Stimulated activated CD4-positive, alpha-beta T cell treated with anti-CD3 and anti-CD28 coated beads, TNF-alpha, amount 100 ng/mL, for 24 hours (primary cell): ENCODE data around the gene NRXN3.

ENCODE experiments used
- DNase-seq, 3 experiments: peaks; one replicate each; pipeline ENCODE4 v3.0.0-alpha.2; 2020; ENCODE audit warnings: low read depth in 3 of 3

Gene NRXN3

DNA sequence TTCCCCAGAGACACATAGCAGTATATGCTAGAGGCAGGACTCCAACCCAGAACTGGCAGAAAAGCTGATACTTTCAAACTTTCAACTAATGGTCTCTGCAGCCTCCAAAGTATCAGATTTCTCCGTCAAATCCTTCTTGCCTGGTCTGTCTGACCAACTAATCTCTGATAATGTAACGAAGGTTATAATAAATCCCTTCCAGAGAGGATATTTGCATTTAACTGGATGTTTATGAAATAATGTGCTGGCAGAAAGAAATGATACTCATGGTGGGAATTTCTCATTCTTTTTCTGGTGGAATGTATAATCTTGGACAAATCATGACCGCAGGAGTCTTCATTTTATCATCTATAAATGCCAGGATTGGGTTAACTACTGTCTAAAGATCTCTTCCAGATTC is 1180.8 kb downstream of the NRXN3 start:
- DNase-seq: no peak

- no peak for DNase-seq
Measured at GRCh38 chr14:79352076-79352630, 1182.0 kb downstream of the NRXN3 start.

GRCh38 chr14:79354336-79354735 is 1184.2 kb downstream of the NRXN3 start:
- no peak for DNase-seq

- no peak for DNase-seq
Measured at GRCh38 chr14:79356040-79356439, 1185.9 kb downstream of the NRXN3 start.

DNA sequence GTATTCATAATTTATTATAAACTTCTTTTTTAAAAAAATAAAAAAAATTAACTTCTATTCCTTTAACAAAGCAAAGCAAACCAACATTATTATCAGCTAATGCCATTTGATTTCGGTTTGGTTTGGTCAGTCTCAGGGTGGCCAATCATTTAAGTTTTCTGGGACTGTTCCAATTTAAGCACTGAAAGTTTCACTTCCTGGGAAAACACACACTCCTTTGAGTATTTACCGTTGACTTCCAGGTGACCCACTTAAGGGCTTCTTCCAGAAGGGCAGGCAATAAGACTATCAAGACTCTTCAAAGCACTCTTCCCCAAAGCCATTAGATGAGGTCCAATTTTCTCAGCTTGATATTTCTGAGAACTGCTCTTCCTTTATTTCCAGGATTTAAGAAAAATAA is 1187.1 kb downstream of the NRXN3 start:
- DNase-seq: no peak

DNA sequence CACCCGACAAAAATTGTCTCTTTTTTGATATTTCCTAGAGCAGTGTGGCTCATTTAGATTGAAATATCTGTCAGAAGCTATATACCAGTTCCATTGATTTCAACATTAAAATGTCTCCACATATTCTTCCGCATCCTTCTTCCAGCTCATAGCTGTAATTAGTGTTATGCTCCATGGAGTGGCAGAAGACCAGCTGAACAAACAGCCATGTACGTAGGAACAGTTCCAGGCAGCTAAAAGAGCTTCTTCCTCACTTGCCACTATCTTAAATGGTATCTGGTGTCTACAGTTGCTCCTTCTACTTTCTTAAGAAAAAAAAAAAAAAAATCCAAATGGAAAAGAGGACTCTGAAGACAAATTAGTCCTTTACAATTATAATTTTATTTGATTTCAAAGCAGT is 1193.1 kb downstream of the NRXN3 start:
- no peak for DNase-seq

DNA sequence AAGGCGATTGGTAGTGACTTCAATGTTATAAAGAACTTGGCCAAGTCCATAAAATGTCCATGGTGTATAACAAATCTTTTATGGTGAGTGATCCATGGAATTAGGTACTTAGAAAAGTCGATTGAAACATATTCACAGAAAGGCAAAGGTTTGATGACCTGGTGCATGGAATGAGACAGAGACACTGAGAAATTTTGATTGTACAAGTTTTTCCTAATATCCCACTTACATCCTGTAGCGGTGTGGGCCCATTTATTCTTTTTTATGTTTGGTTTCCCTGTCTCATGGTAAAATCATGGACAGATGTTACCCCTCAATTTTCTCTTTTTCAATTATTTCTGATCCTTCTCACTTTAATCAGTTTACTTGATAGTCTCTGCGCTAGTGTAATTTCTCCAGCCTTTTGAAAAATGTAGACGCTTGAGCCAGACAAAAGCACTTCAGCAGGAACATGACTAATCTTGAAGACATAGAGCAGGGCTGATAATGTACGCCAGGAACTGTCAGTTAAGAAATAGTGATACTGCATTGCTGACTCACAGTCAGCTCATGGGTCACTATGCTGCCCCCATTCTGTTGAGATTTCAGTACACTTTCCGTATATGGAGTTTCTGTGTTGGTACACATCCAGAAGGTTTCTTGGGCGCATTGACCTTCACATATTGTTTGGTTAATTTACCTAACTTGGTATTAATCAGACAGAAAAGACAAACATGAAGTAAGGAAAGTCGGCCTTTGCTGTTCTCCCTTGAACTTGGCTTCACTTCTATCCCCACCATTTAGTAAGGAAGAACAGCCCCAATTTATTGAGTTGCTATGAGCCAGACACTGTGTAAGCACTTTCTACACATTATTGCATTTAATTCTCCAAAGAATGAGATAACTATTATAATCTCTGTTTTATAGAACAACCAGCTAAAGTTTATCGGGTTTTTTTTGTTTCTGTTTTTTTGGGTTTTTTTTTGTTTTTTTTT is 1199.5 kb downstream of the NRXN3 start:
- no peak for DNase-seq

GRCh38 chr14:79370969-79371368 is 1200.8 kb downstream of the NRXN3 start:
- no peak for DNase-seq

GRCh38 chr14:79373451-79373850 is 1203.3 kb downstream of the NRXN3 start:
- no peak for DNase-seq

DNA sequence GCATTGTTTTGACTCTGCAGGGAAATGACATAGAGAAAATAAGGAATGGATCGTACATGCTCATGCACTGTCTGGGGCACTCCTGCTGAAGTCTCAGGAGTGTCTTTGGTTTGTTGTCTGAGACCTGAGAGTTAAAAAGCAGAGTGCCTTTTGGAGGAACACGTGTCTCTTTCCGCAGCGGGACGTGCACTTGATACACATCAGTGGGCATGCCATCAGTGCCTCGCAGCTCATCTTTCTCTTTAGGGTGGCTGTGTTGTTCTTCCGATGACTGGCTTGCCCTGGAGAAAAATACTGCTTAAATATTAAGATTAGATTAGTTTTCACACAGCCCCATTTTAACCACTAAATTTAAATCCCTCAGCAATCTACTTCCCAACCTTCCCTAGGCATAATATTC is 1205.2 kb downstream of the NRXN3 start:
- DNase-seq: no peak

GRCh38 chr14:79376557-79376956 is 1206.4 kb downstream of the NRXN3 start:
- DNase-seq: no peak

DNA sequence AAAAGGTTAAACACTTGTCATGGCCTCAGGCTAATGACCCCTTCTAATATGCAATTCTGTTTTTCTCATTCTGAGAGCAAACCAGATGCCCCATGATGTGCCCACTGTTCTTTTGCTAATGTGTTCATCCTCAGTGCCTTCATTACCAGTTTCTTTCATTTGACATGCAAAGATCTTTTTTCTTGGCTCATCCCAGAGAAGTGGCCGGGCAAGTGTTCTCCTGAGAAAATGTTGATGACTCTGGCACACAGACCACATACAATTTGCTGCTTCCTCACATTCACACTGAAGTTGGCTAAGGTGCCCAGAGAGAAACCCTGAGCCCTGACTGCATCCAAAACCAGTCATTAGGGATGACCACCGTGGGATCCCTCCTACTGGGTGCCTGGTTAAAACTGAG is 1207.8 kb downstream of the NRXN3 start:
- no peak for DNase-seq

- DNase-seq: no peak
Measured at GRCh38 chr14:79379266-79379665, 1209.1 kb downstream of the NRXN3 start.

- DNase-seq: no peak
Measured at GRCh38 chr14:79383031-79383430, 1212.9 kb downstream of the NRXN3 start.

- DNase-seq: no peak
Measured at GRCh38 chr14:79383475-79383874, 1213.3 kb downstream of the NRXN3 start.

- DNase-seq: no peak
Measured at GRCh38 chr14:79395061-79395460, 1224.9 kb downstream of the NRXN3 start.

DNA sequence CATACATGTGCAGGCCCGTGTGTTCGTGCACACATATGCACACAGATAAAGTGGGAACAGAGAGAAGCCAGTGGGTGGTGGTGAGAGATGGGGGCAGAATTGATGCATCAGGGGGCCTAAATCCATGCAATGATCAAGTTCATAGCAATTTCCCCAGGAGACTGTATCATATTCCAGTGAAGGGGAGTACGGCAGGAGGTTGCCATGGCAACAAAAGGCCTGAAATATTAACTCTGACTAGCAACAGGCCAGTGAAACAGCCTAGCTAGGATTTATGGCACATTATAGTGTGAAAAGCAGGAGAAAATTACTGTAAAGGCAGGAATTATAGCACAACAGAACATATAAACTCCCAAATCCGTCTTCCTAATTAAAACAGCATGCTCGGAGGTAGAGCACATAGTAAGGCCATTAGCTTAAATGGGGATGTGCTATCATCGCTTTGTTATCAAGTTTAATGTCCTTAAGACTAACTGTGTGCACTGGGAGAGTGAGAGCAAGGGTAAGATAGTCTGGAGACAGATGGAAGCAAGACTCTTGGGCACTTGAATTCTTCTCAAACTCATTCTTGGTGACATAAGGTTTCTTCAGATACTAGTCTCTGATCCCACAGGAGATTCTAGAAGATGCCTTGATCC is 1234.8 kb downstream of the NRXN3 start:
- no peak for DNase-seq

- no peak for DNase-seq
Measured at GRCh38 chr14:79405512-79405910, 1235.3 kb downstream of the NRXN3 start.

- DNase-seq: no peak
Measured at GRCh38 chr14:79407572-79407971, 1237.4 kb downstream of the NRXN3 start.

DNA sequence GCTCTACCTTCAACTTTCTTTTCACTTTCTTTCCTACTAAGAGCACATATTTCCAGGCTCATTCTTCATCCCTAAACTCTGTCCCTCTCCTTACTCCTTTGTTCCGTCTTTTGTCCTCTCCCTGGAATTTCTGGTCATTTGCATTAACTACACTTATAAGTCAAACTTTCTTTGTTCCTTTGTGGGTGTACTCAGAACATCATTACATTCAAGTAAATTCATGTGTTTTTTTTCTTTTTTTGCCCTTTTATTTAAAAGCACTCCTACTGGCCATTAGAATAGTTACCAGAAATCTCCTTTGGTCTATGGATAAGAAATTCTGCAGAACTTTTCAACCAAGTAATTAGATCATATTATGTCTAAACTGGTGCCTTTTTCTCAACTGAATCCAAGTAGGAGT is 1238.5 kb downstream of the NRXN3 start:
- no peak for DNase-seq

DNA sequence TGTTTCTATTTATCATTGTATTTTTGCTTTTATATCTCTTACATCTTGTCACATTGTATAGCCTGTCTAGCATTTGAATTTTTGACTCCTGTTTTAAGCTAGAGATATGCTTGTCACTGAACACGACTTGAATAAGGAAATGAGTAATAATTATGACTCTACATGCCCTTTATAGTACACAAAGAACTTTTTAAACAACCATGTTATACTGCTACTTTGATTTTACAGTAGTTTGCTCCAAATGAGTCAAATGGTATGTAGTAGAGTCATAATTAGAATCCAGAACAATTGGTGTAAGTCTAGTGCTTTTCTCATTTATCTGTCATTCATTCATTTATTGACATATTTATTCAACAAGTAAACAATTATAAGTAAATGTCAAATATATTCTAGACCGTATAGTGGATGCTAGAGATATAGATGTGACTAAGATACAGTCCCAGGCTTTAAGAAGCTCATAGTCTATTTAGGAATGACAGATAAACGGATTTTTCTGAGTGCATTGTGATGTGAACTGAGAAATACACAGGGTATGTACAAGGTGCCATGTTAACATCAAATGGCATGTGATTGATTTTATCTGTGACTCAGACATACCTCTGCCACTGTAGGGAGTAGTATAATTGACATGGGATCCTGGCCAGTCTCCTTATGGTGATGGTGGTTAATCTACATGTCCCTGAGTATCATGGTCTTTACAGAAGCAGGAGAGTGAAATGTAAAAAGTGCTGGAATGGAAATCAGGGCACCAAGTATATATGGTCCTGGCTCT is 1241.4 kb downstream of the NRXN3 start:
- no peak for DNase-seq

DNA sequence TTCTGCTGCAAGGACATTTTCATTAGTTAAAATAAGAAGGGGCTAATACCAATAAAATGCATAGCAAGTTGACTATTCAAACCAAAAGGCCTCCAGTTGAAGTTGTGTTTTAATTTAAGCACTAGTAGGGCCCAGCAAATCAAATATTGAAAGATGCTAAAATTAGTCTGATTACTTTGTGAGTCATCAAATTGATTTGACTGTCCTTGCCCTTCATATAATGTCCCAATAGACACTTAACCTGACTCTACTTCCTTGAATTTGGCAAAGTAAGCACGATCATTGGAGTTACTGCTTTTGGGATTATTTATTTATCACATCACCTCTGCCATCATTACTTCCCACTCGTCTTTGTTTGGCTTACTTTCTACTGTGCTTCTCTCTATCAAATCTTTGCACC is 1242.6 kb downstream of the NRXN3 start:
- DNase-seq: no peak
